ENCODE results near the gene MRFAP1L1. TPM values are rescaled to one million over a fixed set of nuclear protein-coding genes. Genes with fewer than 3 reads are reported as not detected.
"Not testable (repeated sequence)": the region's sequence is repeated elsewhere in the genome, so short reads cannot be mapped to it uniquely, and the experiment has no call there.

The MRFAP1L1 gene
- total RNA-seq, 1 donor from 2014 or later = 46.6 TPM

GRCh38 chr4:6680372-6681034, 29.2 kb downstream of the MRFAP1L1 start:
- TF ChIP-seq, protein P1, sequence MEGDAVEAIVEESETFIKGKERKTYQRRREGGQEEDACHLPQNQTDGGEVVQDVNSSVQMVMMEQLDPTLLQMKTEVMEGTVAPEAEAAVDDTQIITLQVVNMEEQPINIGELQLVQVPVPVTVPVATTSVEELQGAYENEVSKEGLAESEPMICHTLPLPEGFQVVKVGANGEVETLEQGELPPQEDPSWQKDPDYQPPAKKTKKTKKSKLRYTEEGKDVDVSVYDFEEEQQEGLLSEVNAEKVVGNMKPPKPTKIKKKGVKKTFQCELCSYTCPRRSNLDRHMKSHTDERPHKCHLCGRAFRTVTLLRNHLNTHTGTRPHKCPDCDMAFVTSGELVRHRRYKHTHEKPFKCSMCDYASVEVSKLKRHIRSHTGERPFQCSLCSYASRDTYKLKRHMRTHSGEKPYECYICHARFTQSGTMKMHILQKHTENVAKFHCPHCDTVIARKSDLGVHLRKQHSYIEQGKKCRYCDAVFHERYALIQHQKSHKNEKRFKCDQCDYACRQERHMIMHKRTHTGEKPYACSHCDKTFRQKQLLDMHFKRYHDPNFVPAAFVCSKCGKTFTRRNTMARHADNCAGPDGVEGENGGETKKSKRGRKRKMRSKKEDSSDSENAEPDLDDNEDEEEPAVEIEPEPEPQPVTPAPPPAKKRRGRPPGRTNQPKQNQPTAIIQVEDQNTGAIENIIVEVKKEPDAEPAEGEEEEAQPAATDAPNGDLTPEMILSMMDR (IDR thresholded peaks at IDR 0.05) = no peak
- ATAC-seq = no peak

DNA sequence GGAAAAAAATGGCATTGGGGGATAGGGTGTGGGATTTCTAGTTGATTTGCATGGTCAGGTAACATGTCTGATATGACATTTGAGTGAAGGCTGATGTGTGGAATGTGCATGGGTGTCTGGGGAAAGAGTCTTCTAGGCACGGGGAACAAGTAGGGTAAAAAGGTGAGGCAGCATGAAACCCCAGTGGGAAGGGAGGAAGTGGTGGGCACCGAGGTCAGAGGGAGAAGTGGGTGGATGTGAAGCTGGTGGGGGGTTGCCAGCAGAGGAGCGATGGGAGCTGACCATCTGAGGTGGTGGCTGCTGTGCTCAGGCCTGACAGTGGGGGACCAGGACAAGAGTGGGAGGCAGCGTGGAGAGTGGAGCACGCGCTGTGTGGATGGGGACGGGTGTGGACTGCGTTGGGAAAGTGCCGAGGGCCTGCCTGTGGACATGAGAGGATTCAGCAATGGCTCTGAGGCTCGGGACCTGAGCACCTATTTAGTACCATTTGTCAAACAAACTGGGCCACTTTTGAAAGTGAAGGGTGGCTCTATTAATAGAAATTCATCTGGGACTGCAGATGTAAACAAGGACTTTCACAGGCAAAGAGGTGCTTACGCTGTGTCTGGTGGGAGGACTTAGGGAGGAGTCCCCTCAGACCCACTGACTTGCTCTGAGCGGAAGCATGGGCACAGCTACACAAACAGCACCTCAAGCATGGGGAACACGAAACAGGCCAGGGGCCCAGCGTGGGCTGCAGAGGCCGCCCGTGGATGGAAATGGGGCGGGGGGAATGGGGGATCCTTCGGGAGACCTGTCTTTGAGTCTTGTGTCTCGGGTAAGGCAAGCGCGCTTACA, 32.7 kb downstream of the MRFAP1L1 start:
- no peak for DNase-seq
- H3K36me3 ChIP-seq = peaks cover 13% of the 10 kb centered on the region
- peaks cover 33% of the 10 kb centered on the region for H3K4me1 ChIP-seq
- TF ChIP-seq, protein P1 (IDR thresholded peaks at IDR 0.05) = no peak
- intact Hi-C loops (cut with DNase I) = no loop called here
- H3K27ac ChIP-seq = no peak overlapping the region
- H3K9me3 ChIP-seq = no peaks in the 10 kb centered on the region
- no peaks in the 10 kb centered on the region for H3K27me3 ChIP-seq
- peak; percentile 18 for ATAC-seq
- H3K4me3 ChIP-seq = no peak overlapping the region

More at GRCh38 chr4:6680372-6681034, 29.2 kb downstream of the MRFAP1L1 start:
- peaks cover 21% of the 10 kb centered on the region for H3K4me1 ChIP-seq
- no peaks in the 10 kb centered on the region for H3K27me3 ChIP-seq
- H3K9me3 ChIP-seq = no peaks in the 10 kb centered on the region
- no peak overlapping the region for H3K4me3 ChIP-seq
- H3K27ac ChIP-seq = no peak overlapping the region
- peaks cover 9% of the 10 kb centered on the region for H3K36me3 ChIP-seq
- intact Hi-C loops (cut with DNase I) = no loop called here
- no peak for DNase-seq

DNA sequence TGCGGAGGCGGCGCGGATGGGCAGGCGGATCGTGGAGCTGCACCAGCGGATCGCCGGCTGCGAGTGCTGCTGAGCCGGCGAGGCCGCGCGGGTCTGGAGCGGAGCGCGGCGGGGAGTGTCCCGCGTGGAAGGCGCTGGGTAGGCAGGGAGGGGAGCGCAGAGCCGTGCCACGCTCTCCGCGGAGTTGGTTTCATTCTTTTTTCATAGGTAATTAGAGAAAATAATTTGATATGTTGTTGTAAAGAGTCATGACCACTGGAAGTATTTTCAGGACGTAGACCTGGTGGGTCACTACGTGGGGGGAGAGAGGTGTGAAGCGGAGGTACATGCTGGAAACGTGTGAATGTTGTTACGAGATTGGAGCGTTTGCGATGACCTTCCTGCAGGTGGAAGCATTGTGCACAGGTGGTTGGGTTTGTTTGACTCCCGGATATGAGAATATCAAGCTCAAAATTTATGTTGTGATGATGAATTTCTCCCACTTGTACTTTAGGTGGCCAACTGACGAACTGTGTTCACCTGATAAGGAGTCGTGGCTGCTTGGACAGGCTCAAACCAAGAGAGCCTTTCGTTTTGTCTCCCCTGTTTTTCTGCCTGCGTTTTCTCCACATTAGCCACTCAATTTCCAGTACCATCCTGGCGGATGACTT, 35.0 kb downstream of the MRFAP1L1 start:
- intact Hi-C loops (cut with DNase I) = no loop called here

GRCh38 chr4:6673660-6674499, 35.8 kb downstream of the MRFAP1L1 start:
- H3K4me3 ChIP-seq = peak overlapping the region; percentile 78
- peak; percentile 96 for ATAC-seq
- intact Hi-C loops (cut with DNase I) = no loop called here
- H3K27me3 ChIP-seq = no peaks in the 10 kb centered on the region
- peak; percentile 97 for DNase-seq
- TF ChIP-seq, protein P1 (IDR thresholded peaks at IDR 0.05) = no peak
- H3K9me3 ChIP-seq = no peaks in the 10 kb centered on the region
- H3K36me3 ChIP-seq = peaks cover 13% of the 10 kb centered on the region
- peak overlapping the region; percentile 90 for H3K27ac ChIP-seq
- peaks cover 33% of the 10 kb centered on the region for H3K4me1 ChIP-seq

More for the DNA sequence above, 35.0 kb downstream of the MRFAP1L1 start:
- DNase-seq (no peak), ATAC-seq (peak; percentile 45)
- peak overlapping the region; percentile 90 for H3K27ac ChIP-seq
- H3K27me3 ChIP-seq = no peaks in the 10 kb centered on the region
- TF ChIP-seq, protein P1 (IDR thresholded peaks at IDR 0.05) = peak; percentile 48
- peaks cover 33% of the 10 kb centered on the region for H3K4me1 ChIP-seq
- peak overlapping the region; percentile 78 for H3K4me3 ChIP-seq
- H3K9me3 ChIP-seq = no peaks in the 10 kb centered on the region
- H3K36me3 ChIP-seq = peaks cover 13% of the 10 kb centered on the region

DNA sequence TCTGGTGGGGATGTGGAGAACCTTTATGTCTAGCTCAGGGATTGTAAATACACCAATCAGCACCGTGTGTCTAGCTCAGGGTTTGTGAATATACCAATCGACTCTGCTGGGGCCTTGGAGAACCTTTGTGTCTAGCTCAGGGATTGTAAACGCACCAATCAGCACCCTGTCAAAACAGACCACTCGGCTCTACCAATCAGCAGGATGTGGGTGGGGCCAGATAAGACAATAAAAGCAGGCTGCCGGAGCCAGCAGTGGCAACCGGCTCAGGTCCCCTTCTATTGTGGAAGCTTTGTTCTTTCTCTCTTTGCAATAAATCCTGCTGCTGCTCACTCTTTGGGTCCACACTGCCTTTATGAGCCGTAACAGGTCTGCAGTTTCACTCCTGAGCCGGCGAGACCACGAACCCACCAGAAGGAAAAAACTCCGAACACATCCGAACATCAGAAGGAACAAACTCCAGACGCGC, 36.4 kb downstream of the MRFAP1L1 start:
- H3K4me3 ChIP-seq = peak overlapping the region; percentile 78
- H3K9me3 ChIP-seq; DNase-seq; H3K27me3 ChIP-seq; ATAC-seq; intact Hi-C loops (cut with DNase I): not testable (repeated sequence)
- peaks cover 33% of the 10 kb centered on the region for H3K4me1 ChIP-seq
- H3K36me3 ChIP-seq = peaks cover 13% of the 10 kb centered on the region
- H3K27ac ChIP-seq = peak overlapping the region; percentile 90

GRCh38 chr4:6672541-6673190, 37.0 kb downstream of the MRFAP1L1 start:
- ATAC-seq; H3K9me3 ChIP-seq; H3K27me3 ChIP-seq; intact Hi-C loops (cut with DNase I); H3K27ac ChIP-seq: not testable (repeated sequence)
- Histone ChIP-seq H3K4me3 (peak overlapping the region; percentile 78), H3K4me1 (peaks cover 33% of the 10 kb centered on the region), H3K36me3 (peaks cover 13% of the 10 kb centered on the region)
- peak; percentile 67 for DNase-seq

Data from upper lobe of right lung (tissue), 1 donor.